ENCODE results near the gene FERMT3.

GRCh38 chr11:64230985-64231365 lies 24.5 kb downstream of the FERMT3 start:
- TF ChIP-seq GATA2 (IDR thresholded peaks at IDR 0.05; ENCODE audit: low read depth, low read length) (no peak), GATA3 (IDR thresholded peaks at IDR 0.05; ENCODE audit: low read depth, low read length) (no peak)

Measured in SH-SY5Y (cell line).